ENCODE data around the gene TRDN.

DNA sequence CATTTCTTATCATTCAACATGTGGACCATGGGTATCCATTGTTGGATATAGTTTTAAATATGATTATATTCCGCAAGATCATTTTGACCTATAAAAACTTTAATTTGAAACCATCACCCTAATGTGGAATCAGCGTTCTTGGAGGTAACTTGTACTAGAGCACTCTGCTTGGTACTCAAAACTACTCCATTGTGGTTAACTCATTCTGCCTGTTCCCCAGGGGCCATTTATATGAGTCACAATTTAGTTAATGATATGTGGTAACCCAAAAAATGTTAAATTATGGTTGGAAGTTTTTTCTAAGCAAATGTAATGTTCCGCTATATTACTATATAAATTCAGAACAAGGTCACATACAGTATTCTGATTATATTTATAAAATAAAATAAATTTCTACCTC lies 109.3 kb downstream of the TRDN start:
- TF ChIP-seq, protein P1, sequence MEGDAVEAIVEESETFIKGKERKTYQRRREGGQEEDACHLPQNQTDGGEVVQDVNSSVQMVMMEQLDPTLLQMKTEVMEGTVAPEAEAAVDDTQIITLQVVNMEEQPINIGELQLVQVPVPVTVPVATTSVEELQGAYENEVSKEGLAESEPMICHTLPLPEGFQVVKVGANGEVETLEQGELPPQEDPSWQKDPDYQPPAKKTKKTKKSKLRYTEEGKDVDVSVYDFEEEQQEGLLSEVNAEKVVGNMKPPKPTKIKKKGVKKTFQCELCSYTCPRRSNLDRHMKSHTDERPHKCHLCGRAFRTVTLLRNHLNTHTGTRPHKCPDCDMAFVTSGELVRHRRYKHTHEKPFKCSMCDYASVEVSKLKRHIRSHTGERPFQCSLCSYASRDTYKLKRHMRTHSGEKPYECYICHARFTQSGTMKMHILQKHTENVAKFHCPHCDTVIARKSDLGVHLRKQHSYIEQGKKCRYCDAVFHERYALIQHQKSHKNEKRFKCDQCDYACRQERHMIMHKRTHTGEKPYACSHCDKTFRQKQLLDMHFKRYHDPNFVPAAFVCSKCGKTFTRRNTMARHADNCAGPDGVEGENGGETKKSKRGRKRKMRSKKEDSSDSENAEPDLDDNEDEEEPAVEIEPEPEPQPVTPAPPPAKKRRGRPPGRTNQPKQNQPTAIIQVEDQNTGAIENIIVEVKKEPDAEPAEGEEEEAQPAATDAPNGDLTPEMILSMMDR (conservative IDR thresholded peaks at IDR 0.05 in 1 of 2, IDR thresholded peaks at IDR 0.05 in 1 of 2; ENCODE audit: extremely low read depth in 1 of 2, insufficient read depth in 1 of 2, low read depth in 1 of 2, low read length in 2 of 2), result no peak
- no peak for TF ChIP-seq EZH2 (IDR thresholded peaks at IDR 0.05; ENCODE audit: borderline replicate concordance, low read length)

Measured in mammary epithelial cell (primary cell).